GM12878 (cell line): Measurements from ENCODE around the gene IZUMO1. TPM values are rescaled to one million over a fixed set of nuclear protein-coding genes. Genes with fewer than 3 reads are reported as not detected.
"Not testable (repeated sequence)": the region's sequence is repeated elsewhere in the genome, so short reads cannot be mapped to it uniquely, and the experiment has no call there.

Experiments
- ATAC-seq: fragments of 200-7000 bp; cut with Tn5 transposase; 3 replicates; pipeline ENCODE4 v1.9.1; 2020; ENCODE audit warnings: mild to moderate bottlenecking, moderate library complexity
- BruUV-seq: library from RNA; stranded (reverse); fragments of 400-500 nt; replicated peaks from 2 replicates; lab custom pipeline; 2021; lab: Mats Ljungman, UMichigan
- CTCF ChIA-PET: fragments of 300-600 bp; sonication (Branson Sonifier 250); formaldehyde crosslinking; extraction: SDS; loops from one replicate; lab custom pipeline; 2021; ENCODE audit warnings: inconsistent platforms; lab: Yijun Ruan, JAX
- POLR2A ChIA-PET: fragments of 350-600 bp; formaldehyde crosslinking; extraction: SDS; loops from one replicate; lab custom pipeline; 2021; ENCODE audit warnings: inconsistent platforms; lab: Charles Lee
- RAD21 ChIA-PET: fragments of 300-600 bp; sonication (Branson Sonifier 250); formaldehyde crosslinking; loops from one replicate; lab custom pipeline; 2023; ENCODE audit warnings: antibody characterized with exemption; ENCODE audit not compliant: unreplicated experiment; lab: Charles Lee
- SMC1A ChIA-PET: fragments of 300-600 bp; sonication (Branson Sonifier 250); formaldehyde crosslinking; loops from one replicate; lab custom pipeline; 2023; ENCODE audit not compliant: unreplicated experiment, uncharacterized antibody; lab: Charles Lee
- DNase-seq: peaks from one replicate; pipeline ENCODE4 v3.0.0-alpha.2; 2011; ENCODE audit warnings: low read depth, low spot score
- FAIRE-seq: peaks from 3 replicates; lab custom pipeline; 2011; peaks lifted over from hg19 to GRCh38; lab: Jason Lieb, UNC
- H2AFZ ChIP-seq: 2 replicates; pipeline ENCODE4 v1.6.0; 2011; ENCODE audit warnings: low read depth, low read length, control low read depth; ENCODE audit not compliant: control insufficient read depth
- H3K27ac ChIP-seq: 2 replicates; pipeline ENCODE4 v1.5.1; 2011; ENCODE audit warnings: control low read depth; ENCODE audit not compliant: control insufficient read depth, insufficient read depth
- H3K27me3 ChIP-seq, 2 experiments: replicated peaks in 1 of 2; 2 replicates each; pipeline versions ENCODE4 v1.6.0 to v1.6.1; 2011; ENCODE audit warnings: low read length in 1 of 2; ENCODE audit not compliant: control insufficient read depth in 2 of 2, insufficient read depth in 2 of 2
- H3K36me3 ChIP-seq, 2 experiments: 2 replicates each; pipeline ENCODE4 v1.5.1; 2011; ENCODE audit warnings: low read length in 1 of 2; ENCODE audit not compliant: control insufficient read depth in 2 of 2, insufficient read depth in 2 of 2
- H3K4me1 ChIP-seq: 2 replicates; pipeline ENCODE4 v1.6.1; 2011; ENCODE audit warnings: mild to moderate bottlenecking, low read length, moderate library complexity, mixed read lengths; ENCODE audit not compliant: control insufficient read depth, insufficient read depth
- H3K4me2 ChIP-seq: 2 replicates; pipeline ENCODE4 v1.6.0; 2011; ENCODE audit warnings: control low read depth; ENCODE audit not compliant: control insufficient read depth, insufficient read depth
- H3K4me3 ChIP-seq: fragments of 200-600 bp; sonication (generic); 2 replicates; pipeline ENCODE4 v1.5.1; 2016
- H3K79me2 ChIP-seq: 2 replicates; pipeline ENCODE4 v1.6.0; 2011; ENCODE audit warnings: low read length; ENCODE audit not compliant: control insufficient read depth, insufficient read depth
- H3K9ac ChIP-seq: 2 replicates; pipeline ENCODE4 v1.8.0; 2011; ENCODE audit warnings: low read length, control low read depth, mixed read lengths; ENCODE audit not compliant: control insufficient read depth, insufficient read depth
- H3K9me3 ChIP-seq: replicated peaks from 3 replicates; pipeline ENCODE4 v1.5.1; 2011; ENCODE audit warnings: mild to moderate bottlenecking, low read length; ENCODE audit not compliant: control insufficient read depth, insufficient read depth
- H4K20me1 ChIP-seq: 2 replicates; pipeline ENCODE4 v1.6.0; 2011; ENCODE audit not compliant: control insufficient read depth, insufficient read depth
- NFXL1 ChIP-seq: fragments of 450-650 bp; IDR thresholded peaks from 2 replicates; pipeline ENCODE4 v1.6.1; 2017; ENCODE audit warnings: antibody characterized with exemption, mild to moderate bottlenecking, borderline replicate concordance
- RCOR1 ChIP-seq: conservative IDR thresholded peaks from 2 replicates; pipeline ENCODE4 v1.6.1; 2012; ENCODE audit warnings: low read depth, low read length, improper control_type of control experiment
- SRF ChIP-seq, 2 experiments: IDR thresholded peaks; 2 replicates each; pipeline ENCODE4 v1.6.1; 2011; ENCODE audit warnings: low read depth in 2 of 2, low read length in 2 of 2, mild to moderate bottlenecking in 1 of 2, moderate library complexity in 1 of 2
- ZNF217 ChIP-seq: fragments of 450-650 bp; IDR thresholded peaks from 2 replicates; pipeline ENCODE4 v1.6.1; 2017; ENCODE audit warnings: antibody characterized with exemption, mild to moderate bottlenecking
- WGBS: methylation state at CpG from one replicate; pipeline ENCODE4 v1.1.6; 2016; ENCODE audit warnings: low lambda C conversion rate; ENCODE audit not compliant: insufficient replicate concordance, insufficient coverage; ENCODE audit errors: missing lambda C conversion rate; 5-methylcytosine and 5-hydroxymethylcytosine counted together
- in situ Hi-C: fragments of 300-500 bp; cut with MboI; formaldehyde crosslinking; loops from 9 replicates; pipeline ENCODE4 v1.14.3; 2018; ENCODE audit warnings: mixed read lengths
- intact Hi-C: fragments of 100-400 bp; cut with micrococcal nuclease; formaldehyde crosslinking; loops from one replicate; pipeline ENCODE4 v1.14.2; 2022; ENCODE audit not compliant: unreplicated experiment
- polyA plus RNA-seq, 11 experiments: library from polyadenylated mRNA; depleted of rRNA in 4 of 11; unstranded in 6 of 11; stranded (reverse) in 5 of 11; fragments of >200 nt; fragmentation: Nextera tagmentation in 4 of 11; fragmentation: Illumina TruSeq in 1 of 11; extraction: Ambion mirVana in 4 of 11; extraction: Trizol in 1 of 11; gene quantifications; 1 replicate in 1 of 11; 2 replicates in 10 of 11; pipeline versions ENCODE4 v1.2.1 to v1.2.3, GENCODE V29; 2011 to 2016; ENCODE audit warnings: inconsistent platforms in 2 of 11, missing spikeins in 2 of 11, low read depth in 1 of 11
- total RNA-seq, 4 experiments: library from RNA; depleted of rRNA in 3 of 4; stranded (reverse); fragments of >200 nt in 3 of 4; fragmentation: Illumina TruSeq in 1 of 4; extraction: Trizol in 1 of 4; gene quantifications; 2 replicates each; pipeline versions ENCODE4 v1.2.1 to v1.2.3, GENCODE V29; 2013 to 2021
- TF ChIP-seq, protein P1 (sequence below): fragments of 450-650 bp; IDR thresholded peaks from 2 replicates; pipeline ENCODE4 v1.6.1; 2017; ENCODE audit warnings: mild to moderate bottlenecking, moderate library complexity

The IZUMO1 gene
- total and polyA plus RNA-seq, 10 of the 15 experiments (the other 5 are each of a cell fraction or from before 2014, with no cell fraction given) = not detected

DNA sequence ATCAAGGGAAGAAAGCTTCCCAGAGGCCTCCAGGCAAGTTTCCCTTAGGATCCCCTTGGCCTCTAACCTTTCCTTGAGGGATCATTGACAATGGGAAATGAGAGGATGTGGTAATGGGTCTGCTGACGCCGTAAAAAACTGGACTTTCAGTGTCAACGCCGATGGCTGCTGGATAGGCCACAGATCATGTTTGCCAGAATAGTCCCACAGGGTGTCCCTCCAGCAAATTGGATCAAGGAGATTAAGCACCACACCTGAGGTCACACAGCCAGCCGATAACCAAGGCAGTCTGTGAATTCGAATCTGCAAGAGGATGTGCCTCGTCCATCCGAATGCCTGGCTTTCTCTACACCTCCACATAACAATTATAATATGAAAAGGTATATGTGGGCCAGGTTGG is 46.6 kb upstream of the IZUMO1 start (continued):
- TF ChIP-seq, protein P1, sequence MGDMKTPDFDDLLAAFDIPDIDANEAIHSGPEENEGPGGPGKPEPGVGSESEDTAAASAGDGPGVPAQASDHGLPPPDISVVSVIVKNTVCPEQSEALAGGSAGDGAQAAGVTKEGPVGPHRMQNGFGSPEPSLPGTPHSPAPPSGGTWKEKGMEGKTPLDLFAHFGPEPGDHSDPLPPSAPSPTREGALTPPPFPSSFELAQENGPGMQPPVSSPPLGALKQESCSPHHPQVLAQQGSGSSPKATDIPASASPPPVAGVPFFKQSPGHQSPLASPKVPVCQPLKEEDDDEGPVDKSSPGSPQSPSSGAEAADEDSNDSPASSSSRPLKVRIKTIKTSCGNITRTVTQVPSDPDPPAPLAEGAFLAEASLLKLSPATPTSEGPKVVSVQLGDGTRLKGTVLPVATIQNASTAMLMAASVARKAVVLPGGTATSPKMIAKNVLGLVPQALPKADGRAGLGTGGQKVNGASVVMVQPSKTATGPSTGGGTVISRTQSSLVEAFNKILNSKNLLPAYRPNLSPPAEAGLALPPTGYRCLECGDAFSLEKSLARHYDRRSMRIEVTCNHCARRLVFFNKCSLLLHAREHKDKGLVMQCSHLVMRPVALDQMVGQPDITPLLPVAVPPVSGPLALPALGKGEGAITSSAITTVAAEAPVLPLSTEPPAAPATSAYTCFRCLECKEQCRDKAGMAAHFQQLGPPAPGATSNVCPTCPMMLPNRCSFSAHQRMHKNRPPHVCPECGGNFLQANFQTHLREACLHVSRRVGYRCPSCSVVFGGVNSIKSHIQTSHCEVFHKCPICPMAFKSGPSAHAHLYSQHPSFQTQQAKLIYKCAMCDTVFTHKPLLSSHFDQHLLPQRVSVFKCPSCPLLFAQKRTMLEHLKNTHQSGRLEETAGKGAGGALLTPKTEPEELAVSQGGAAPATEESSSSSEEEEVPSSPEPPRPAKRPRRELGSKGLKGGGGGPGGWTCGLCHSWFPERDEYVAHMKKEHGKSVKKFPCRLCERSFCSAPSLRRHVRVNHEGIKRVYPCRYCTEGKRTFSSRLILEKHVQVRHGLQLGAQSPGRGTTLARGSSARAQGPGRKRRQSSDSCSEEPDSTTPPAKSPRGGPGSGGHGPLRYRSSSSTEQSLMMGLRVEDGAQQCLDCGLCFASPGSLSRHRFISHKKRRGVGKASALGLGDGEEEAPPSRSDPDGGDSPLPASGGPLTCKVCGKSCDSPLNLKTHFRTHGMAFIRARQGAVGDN = no peak
- TF ChIP-seq NFXL1 (no peak), RCOR1 (no peak), SRF (IDR thresholded peaks at IDR 0.05; ENCODE audit: low read depth in 2 of 2, low read length in 2 of 2) (no peak), ZNF217 (no peak)

DNA sequence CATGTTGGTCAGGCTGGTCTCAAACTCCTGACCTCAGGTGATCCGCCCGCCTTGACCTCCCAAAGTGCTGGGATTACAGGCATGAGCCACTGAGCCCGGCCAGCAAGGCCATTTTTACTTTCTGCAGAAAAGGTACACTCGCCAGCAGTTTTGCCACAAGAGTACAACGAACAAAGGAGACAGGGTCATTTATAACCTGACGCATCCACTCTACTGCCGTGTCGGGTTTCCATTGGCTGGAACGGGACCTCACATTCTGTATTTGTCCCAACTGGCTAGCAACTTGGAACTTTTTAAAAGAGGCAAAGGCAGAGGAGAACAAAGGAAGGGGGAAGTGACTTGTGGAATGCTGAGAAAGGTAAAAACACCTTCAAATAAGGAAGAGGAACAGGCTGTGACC is 40.6 kb upstream of the IZUMO1 start:
- H3K27ac ChIP-seq, ATAC-seq, H3K9ac ChIP-seq, H3K9me3 ChIP-seq, H3K79me2 ChIP-seq, DNase-seq, intact Hi-C loops, FAIRE-seq, H4K20me1 ChIP-seq, H3K4me3 ChIP-seq, in situ Hi-C loops, H3K36me3 ChIP-seq, H3K4me1 ChIP-seq, H2AFZ ChIP-seq, BruUV-seq, H3K4me2 ChIP-seq, H3K27me3 ChIP-seq: not testable (repeated sequence)
- RAD21 ChIA-PET = interaction anchor here (1.0 to 3.7 kb wide), 11 partner anchors 41 to 206 kb away, joined by 3 to 51 read pairs (median 6); partner anchors contain the start of genes CA11, GYS1, HSD17B14 and RUVBL2
- SMC1A ChIA-PET = interaction anchor here (0.6 to 2.3 kb wide), 13 partner anchors 8 to 206 kb away, joined by 3 to 44 read pairs (median 3); partner anchors contain the start of genes BAX, CA11, HSD17B14 and NUCB1
- CTCF ChIA-PET = interaction anchor here (0.7 to 26.1 kb wide), 30 partner anchors 8 to 421 kb away, joined by 3 to 520 read pairs (median 5); partner anchors contain the start of genes BAX, CA11, GYS1 and HSD17B14
- WGBS = 68% methylated on average over 9 of the region's 9 CpGs
- POLR2A ChIA-PET = interaction anchor here (0.6 to 1.3 kb wide), 3 partner anchors 49 to 182 kb away, joined by 3 to 6 read pairs (median 5); partner anchors contain the start of gene HSD17B14

DNA sequence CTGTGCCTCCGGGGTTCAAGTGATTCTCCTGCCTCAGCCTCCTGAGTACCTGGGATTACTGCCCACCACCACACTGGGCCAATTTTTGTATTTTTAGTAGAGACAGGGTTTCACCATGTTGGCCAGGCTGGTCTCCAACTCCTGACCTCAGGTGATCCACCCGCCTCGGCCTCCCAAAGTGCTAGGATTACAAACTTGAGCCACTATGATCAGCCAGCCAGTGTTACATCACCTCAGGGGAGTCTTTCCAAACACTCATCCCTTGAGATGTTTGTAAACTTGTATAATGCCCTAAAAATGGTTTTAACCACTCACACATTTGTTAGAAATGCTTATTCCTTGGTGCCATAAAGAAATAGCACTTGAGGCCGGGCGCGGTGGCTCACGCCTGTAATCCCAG is 39.7 kb upstream of the IZUMO1 start:
- intact Hi-C loops = not testable (repeated sequence)

More for the DNA sequence above, 39.7 kb upstream of the IZUMO1 start:
- H4K20me1 ChIP-seq, H3K27ac ChIP-seq, H3K4me3 ChIP-seq, H3K9ac ChIP-seq, H3K4me2 ChIP-seq, FAIRE-seq, in situ Hi-C loops, H3K36me3 ChIP-seq, H3K79me2 ChIP-seq, H3K9me3 ChIP-seq, ATAC-seq, BruUV-seq, H3K27me3 ChIP-seq, DNase-seq, H3K4me1 ChIP-seq, H2AFZ ChIP-seq: not testable (repeated sequence)
- ChIA-PET POLR2A (interaction anchor here (0.7 to 1.1 kb wide), 2 partner anchors 112 to 186 kb away, joined by 3 read pairs; no protein-coding TSS in a partner anchor), CTCF (interaction anchor here (2.0 to 26.1 kb wide), 5 partner anchors 9 to 185 kb away, joined by 10 to 520 read pairs (median 27); partner anchors contain the start of genes CA11 and HSD17B14), RAD21 (interaction anchor here (0.7 to 1.4 kb wide), 2 partner anchors 55 to 422 kb away, joined by 3 to 5 read pairs; no protein-coding TSS in a partner anchor), SMC1A (interaction anchor here (1.0 to 4.1 kb wide), 4 partner anchors 9 to 141 kb away, joined by 3 to 20 read pairs (median 8); partner anchors contain the start of genes CA11 and HSD17B14)
- WGBS = 95% methylated on average over 7 of the region's 7 CpGs
